Ectodermal cell (in vitro differentiated cells): ENCODE data around the gene SH2D4B. TPM values are rescaled to one million over a fixed set of nuclear protein-coding genes. Genes with fewer than 3 reads are reported as not detected.

Source experiments
- H3K27ac ChIP-seq: 2 replicates; pipeline ENCODE4 v1.7.0; 2013; ENCODE audit warnings: mild to moderate bottlenecking, low read depth, low read length; ENCODE audit not compliant: insufficient read depth, poor library complexity, severe bottlenecking
- H3K27me3 ChIP-seq: 2 replicates; pipeline ENCODE4 v1.7.0; 2013; ENCODE audit warnings: mild to moderate bottlenecking, low read length; ENCODE audit not compliant: insufficient read depth, control insufficient read depth, poor library complexity, severe bottlenecking
- H3K36me3 ChIP-seq: one replicate; pipeline ENCODE4 v1.7.0; 2013; ENCODE audit warnings: low read length; ENCODE audit not compliant: control insufficient read depth, insufficient read depth
- H3K4me1 ChIP-seq: one replicate; pipeline ENCODE4 v1.7.0; 2013; ENCODE audit warnings: low read length; ENCODE audit not compliant: control insufficient read depth, insufficient read depth
- H3K4me3 ChIP-seq: 2 replicates; pipeline ENCODE4 v1.7.0; 2013; ENCODE audit warnings: low read depth, low read length, control low read depth; ENCODE audit not compliant: insufficient read depth
- H3K9me3 ChIP-seq: 2 replicates; pipeline ENCODE4 v1.7.0; 2013; ENCODE audit warnings: mild to moderate bottlenecking, low read length, moderate library complexity; ENCODE audit not compliant: control insufficient read depth
- WGBS, 2 experiments: methylation state at CpG; one replicate each; pipeline ENCODE4 v1.1.7; 2013; ENCODE audit warnings: missing lambda C conversion rate in 2 of 2; 5-methylcytosine and 5-hydroxymethylcytosine counted together
- polyA plus RNA-seq, 4 experiments: library from polyadenylated mRNA; stranded (reverse); fragments of 50-300 nt; gene quantifications; one replicate each; pipeline ENCODE4 v1.2.3, GENCODE V29; 2013

SH2D4B gene
- polyA plus RNA-seq (2013, experiment 1 of 4): not detected
- 0.12 TPM for polyA plus RNA-seq (2013, experiment 2 of 4)
- polyA plus RNA-seq (2013, experiment 3 of 4): 0.11 TPM
- polyA plus RNA-seq (2013, experiment 4 of 4): not detected

GRCh38 chr10:80537736-80538480 lies at the start of gene SH2D4B:
Gene SH2D4B (plus strand): TSS chr10:80537902. CDS start chr10:80538332, 430 bp downstream.
- Histone ChIP-seq H3K27me3 (no peaks in the 10 kb centered on the region), H3K9me3 (no peaks in the 10 kb centered on the region), H3K4me3 (no peak within 1 kb of the TSS), H3K27ac (no peak within 1 kb of the TSS), H3K4me1 (peaks cover 8% of the 10 kb centered on the region), H3K36me3 (no peaks in the 10 kb centered on the region)
- WGBS, 2 experiments: 93 to 94% methylated on average over 19 of the region's 19 CpGs

DNA sequence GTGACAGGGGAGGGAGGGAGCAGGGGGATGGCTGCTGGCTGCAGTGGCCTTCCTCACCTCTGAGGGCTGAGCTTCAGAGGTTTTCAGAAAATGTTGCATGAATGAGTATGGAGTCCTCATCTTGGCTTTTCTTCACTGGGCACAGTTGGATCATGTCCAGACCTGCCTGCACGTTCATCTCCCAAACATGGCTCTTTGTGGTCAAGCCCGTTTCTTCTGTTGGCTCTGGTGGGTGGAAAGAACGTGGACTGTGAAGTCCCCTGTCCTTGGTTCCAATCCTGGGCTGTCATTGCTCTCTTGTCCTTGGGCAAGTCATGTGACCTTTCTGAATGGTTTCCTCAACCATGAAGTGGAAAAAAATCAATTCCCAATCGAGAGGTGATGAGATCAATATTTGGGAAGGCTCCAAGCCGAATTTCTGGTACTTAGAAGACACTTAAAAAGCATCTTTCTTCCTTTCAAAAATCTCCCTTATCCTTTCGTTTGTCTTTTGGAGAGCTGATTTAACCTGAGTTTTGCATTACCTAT lies 49.1 kb upstream of the SH2D4B start:
- Histone ChIP-seq H3K4me3 (no peak overlapping the region), H3K4me1 (peaks cover 22% of the 10 kb centered on the region), H3K9me3 (no peaks in the 10 kb centered on the region), H3K27me3 (no peaks in the 10 kb centered on the region), H3K36me3 (peaks cover 7% of the 10 kb centered on the region), H3K27ac (no peak overlapping the region)
- WGBS, 2 experiments: 94% methylated on average over 6 of the region's 6 CpGs

DNA sequence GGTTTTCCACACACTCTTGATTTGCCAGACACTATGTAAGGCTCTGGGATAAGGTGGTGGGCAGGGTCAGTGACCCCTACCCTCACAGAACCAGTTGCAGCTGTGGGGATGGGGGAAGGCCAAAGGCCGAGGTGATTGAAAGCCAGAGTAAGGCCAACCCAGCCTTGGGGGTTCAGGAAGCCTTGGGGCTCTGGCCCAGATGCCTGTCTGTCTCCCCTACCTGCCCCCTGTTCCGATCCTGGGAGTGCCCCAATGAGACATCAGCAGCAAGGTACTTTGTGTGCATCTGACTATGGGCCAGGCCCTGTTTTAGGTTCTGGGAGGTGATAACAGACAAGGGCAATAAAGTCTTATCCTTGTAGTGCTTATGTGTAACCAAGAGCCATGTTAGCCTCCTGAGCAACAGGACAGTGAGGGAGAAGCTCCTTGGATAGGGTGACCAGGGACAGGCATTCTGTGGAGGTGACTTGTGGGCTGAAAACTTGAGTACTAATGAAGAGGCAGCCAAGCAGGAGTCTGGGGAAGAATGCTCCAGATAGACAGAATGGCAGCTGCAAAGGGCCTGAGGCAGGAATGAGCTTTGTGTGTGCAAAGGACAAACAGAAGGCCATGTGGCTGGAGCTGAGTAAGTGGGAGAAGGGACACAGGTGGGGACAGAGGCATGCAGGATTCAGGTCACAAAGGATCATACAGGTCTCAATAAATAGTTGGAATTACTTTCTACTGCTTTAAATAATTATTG lies 48.2 kb upstream of the SH2D4B start:
- Histone ChIP-seq H3K9me3 (no peaks in the 10 kb centered on the region), H3K36me3 (peaks cover 7% of the 10 kb centered on the region), H3K4me3 (no peak overlapping the region), H3K27ac (no peak overlapping the region), H3K4me1 (peaks cover 22% of the 10 kb centered on the region), H3K27me3 (no peaks in the 10 kb centered on the region)
- 97 to 99% methylated on average over 2 of the region's 2 CpGs for WGBS, 2 experiments

DNA sequence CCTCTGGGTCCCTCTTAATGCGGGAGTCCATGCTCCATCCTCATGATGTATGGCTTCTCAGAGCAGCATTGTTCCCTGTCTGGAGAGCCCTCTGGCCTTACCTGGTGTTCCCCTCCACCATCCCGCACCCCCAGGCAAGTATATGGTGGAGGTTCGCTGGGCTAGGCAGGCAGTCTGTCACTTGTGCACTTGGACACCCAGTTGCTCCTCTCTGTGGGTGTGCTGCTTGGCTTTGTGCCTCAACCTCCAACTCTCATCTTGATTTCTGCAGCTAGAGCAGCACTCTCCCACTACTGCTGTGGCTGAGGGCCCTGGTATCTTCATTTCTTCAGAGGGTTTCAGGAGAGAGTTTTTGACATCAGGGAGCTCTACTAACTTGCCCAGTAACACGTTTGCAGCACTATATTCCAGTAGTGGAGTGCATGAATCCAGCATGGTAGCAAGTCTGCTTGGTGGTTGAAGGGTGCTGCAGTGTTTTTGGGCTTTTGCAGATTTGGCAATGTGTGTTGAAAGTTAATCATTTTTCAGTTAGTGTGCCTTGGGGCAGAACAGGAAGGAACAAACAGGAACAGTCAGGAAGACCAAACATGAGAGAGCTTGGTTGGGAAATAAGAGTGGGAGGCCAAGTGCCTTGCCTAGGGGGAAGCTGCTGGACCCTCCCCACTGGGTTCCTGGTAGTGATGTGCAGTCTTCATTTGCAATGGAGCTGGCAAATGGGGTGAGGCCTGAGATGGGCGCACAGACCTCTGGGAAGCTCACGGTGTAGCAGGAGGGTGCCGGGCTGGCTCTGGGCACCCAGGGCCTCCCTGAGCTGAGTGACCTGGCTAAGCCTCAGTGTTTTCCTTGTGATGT lies 46.2 kb upstream of the SH2D4B start:
- Histone ChIP-seq H3K36me3 (peaks cover 10% of the 10 kb centered on the region), H3K4me3 (no peak overlapping the region), H3K4me1 (peaks cover 10% of the 10 kb centered on the region), H3K27ac (no peak overlapping the region), H3K9me3 (no peaks in the 10 kb centered on the region), H3K27me3 (no peaks in the 10 kb centered on the region)
- WGBS, 2 experiments: 95% methylated on average over 7 of the region's 7 CpGs

DNA sequence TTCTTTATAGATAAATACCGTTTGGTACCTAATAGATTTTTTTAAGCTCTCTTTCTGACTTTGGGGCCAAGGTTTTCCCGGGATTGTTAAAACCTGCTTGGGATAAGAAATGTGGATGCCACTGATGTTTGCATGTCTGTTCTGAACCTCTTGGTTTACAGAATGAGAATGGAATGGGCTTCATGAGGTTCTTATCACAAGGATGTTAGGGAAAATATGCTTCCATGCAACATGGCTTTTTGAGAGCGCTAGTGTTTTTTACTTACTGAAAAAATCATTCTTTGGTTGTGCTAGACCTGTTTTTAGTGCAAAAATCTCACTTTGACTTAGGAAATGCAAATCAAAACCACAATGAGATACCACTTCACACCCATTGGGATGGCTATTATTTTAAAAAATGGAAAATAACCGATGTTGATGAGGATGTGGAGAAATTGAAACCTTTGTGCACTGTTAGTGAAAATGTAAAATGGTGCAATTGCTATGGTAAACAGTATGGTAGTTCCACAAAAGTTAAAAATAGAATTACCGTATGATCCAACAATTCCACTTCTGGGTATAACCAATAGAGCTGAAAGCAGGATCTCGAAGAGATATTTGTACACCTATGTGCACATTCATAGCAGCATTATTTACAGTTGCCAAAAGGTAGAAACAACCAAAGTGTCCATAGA lies 44.7 kb upstream of the SH2D4B start:
- H3K4me3 ChIP-seq: no peak overlapping the region
- no peaks in the 10 kb centered on the region for H3K9me3 ChIP-seq
- H3K36me3 ChIP-seq: peaks cover 10% of the 10 kb centered on the region
- H3K27me3 ChIP-seq: no peaks in the 10 kb centered on the region
- H3K4me1 ChIP-seq: peaks cover 10% of the 10 kb centered on the region
- H3K27ac ChIP-seq: no peak overlapping the region
- 92 to 95% methylated on average over 6 of the region's 6 CpGs for WGBS, 2 experiments

GRCh38 chr10:80493522-80494051 lies 44.1 kb upstream of the SH2D4B start:
- no peaks in the 10 kb centered on the region for H3K9me3 ChIP-seq
- no peak overlapping the region for H3K27ac ChIP-seq
- WGBS, 2 experiments: 89 to 90% methylated on average over 4 of the region's 4 CpGs
- no peak overlapping the region for H3K4me3 ChIP-seq
- no peaks in the 10 kb centered on the region for H3K27me3 ChIP-seq
- H3K4me1 ChIP-seq: peaks cover 16% of the 10 kb centered on the region
- H3K36me3 ChIP-seq: peaks cover 10% of the 10 kb centered on the region

GRCh38 chr10:80496555-80497172 lies 41.0 kb upstream of the SH2D4B start:
- Histone ChIP-seq H3K27ac (no peak overlapping the region), H3K9me3 (no peaks in the 10 kb centered on the region), H3K4me1 (peaks cover 32% of the 10 kb centered on the region), H3K36me3 (peaks cover 3% of the 10 kb centered on the region), H3K4me3 (no peak overlapping the region), H3K27me3 (no peaks in the 10 kb centered on the region)
- 97% methylated on average over 4 of the region's 4 CpGs; no CpG with 5 or more reads in 1 of the 2 experiments for WGBS, 2 experiments

DNA sequence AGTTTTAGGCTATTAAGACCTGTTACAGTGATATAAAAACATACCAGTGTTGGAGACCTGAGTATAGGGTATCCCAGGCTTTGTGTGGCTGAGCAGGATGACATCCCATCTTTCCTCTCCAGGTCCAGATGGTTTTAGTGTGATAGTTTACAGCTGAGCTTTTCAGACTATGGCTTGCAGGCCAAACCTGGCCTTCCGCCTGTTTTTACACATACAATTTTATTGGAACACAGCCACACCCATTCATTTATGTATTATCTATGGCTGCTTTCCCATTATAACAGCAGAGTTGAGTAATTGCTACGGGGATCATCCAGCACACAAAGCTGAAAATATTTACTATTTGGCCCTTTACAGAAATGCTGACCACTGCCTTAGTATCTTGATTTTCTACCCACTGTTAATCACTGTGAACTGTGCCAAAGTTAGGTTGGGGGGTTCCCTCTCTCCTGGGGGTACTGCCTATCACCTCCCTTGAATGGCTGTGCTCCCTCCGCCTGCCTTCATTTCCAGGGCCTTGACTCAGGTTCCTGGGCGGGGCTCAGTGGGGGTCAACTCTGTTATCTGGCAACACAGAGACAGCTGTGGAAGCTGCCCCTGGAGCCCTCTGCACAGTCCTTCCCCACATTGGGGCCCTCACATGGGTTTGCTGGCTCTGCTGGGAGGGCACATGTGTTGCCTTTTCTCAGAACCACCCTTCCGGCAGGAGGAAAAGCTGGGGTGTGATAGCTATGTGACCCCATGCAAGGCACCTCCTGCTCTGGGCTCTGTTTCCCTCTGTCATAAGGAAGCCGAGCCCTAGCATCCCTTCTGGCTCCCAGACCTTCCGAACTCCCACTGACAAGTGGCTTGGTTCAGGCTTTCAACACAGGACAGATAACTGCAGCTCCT lies 40.3 kb upstream of the SH2D4B start:
- no peak overlapping the region for H3K4me3 ChIP-seq
- no peaks in the 10 kb centered on the region for H3K27me3 ChIP-seq
- H3K36me3 ChIP-seq: peaks cover 3% of the 10 kb centered on the region
- H3K27ac ChIP-seq: no peak overlapping the region
- H3K4me1 ChIP-seq: peaks cover 36% of the 10 kb centered on the region
- WGBS, 2 experiments: 83 to 86% methylated on average over 7 of the region's 7 CpGs
- no peaks in the 10 kb centered on the region for H3K9me3 ChIP-seq
